HUES48 (cell line): ENCODE results near the gene MRPL36.

Source experiments
- H3K27ac ChIP-seq: one replicate; pipeline ENCODE4 v1.7.0; 2013; ENCODE audit warnings: low read depth, low read length, inconsistent platforms
- H3K27me3 ChIP-seq: 2 replicates; pipeline ENCODE4 v1.6.1; 2013; ENCODE audit warnings: mild to moderate bottlenecking, low read length; ENCODE audit not compliant: control insufficient read depth, insufficient read depth
- H3K36me3 ChIP-seq: 2 replicates; pipeline ENCODE4 v1.6.1; 2013; ENCODE audit warnings: low read length; ENCODE audit not compliant: control insufficient read depth, insufficient read depth
- H3K4me1 ChIP-seq: 2 replicates; pipeline ENCODE4 v1.6.1; 2013; ENCODE audit warnings: mild to moderate bottlenecking, low read length; ENCODE audit not compliant: control insufficient read depth, insufficient read depth
- H3K4me3 ChIP-seq: 2 replicates; pipeline ENCODE4 v1.5.1; 2013; ENCODE audit warnings: mild to moderate bottlenecking, low read depth, low read length
- H3K9ac ChIP-seq: 2 replicates; pipeline ENCODE4 v1.6.1; 2013; ENCODE audit warnings: mild to moderate bottlenecking, low read depth, low read length, moderate library complexity
- H3K9me3 ChIP-seq: 2 replicates; pipeline ENCODE4 v1.6.1; 2013; ENCODE audit warnings: low read length; ENCODE audit not compliant: control insufficient read depth, insufficient read depth

Gene MRPL36

DNA sequence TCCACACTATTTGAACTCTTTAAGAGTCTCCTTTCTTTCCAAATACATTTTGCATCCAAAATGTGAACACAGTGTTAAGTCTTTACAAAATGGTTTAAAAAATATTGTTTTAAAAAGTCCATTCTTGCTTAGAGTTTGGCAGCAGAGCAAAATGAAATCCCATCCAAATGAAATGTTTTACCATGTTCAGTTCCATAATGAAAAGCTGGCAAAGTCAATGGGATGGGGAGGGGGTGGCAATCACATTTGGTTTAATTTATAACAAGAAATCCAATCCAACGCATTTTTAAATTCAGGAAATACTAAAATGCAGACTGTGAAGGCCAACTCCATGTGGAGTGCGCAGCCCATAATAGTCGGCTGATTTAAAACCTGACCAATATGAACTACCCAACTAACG lies 39.4 kb downstream of the MRPL36 start:
- H3K4me1 ChIP-seq, result peaks cover 8% of the 10 kb centered on the region; the same call in 1 of the 2 replicates
- no peaks in the 10 kb centered on the region for H3K9me3 ChIP-seq
- H3K4me3 ChIP-seq, result no peak overlapping the region
- H3K27ac ChIP-seq, result no peak overlapping the region
- no peak overlapping the region for H3K9ac ChIP-seq
- H3K27me3 ChIP-seq, result no peaks in the 10 kb centered on the region
- H3K36me3 ChIP-seq, result no peaks in the 10 kb centered on the region

- no peaks in the 10 kb centered on the region for H3K36me3 ChIP-seq
- peaks cover 8% of the 10 kb centered on the region; the same call in 1 of the 2 replicates for H3K4me1 ChIP-seq
- H3K27me3 ChIP-seq, result no peaks in the 10 kb centered on the region
- H3K27ac ChIP-seq, result no peak overlapping the region
- H3K9me3 ChIP-seq, result no peaks in the 10 kb centered on the region
- H3K4me3 ChIP-seq, result no peak overlapping the region
- H3K9ac ChIP-seq, result no peak overlapping the region
These were observed 40.2 kb downstream of the MRPL36 start for GRCh38 chr5:1759378-1759970.

GRCh38 chr5:1758574-1758973 lies 41.1 kb downstream of the MRPL36 start:
- no peaks in the 10 kb centered on the region for H3K27me3 ChIP-seq
- no peak overlapping the region for H3K9ac ChIP-seq
- H3K27ac ChIP-seq, result no peak overlapping the region
- peaks cover 8% of the 10 kb centered on the region; the same call in 1 of the 2 replicates for H3K4me1 ChIP-seq
- no peaks in the 10 kb centered on the region for H3K9me3 ChIP-seq
- no peak overlapping the region for H3K4me3 ChIP-seq
- H3K36me3 ChIP-seq, result no peaks in the 10 kb centered on the region

DNA sequence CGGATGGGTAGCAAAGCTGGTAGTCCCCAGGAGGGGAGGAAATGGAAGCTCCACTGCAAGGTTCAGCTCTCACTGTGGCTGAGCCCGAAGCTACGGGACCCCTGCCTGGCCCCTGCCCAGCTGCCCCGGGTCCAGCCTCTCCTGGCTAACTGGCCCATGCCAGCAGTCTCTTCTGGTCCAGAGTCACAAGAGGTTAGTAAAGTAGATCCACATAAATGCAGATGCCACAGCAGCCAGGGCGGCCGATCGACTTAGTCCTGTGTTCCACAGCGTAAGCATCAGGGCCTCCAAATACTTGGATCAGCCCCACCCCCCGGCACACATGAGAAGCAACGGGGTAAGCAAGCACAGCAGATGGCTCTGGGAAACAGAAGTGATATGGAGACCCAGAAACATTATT lies 42.1 kb downstream of the MRPL36 start:
- Histone ChIP-seq H3K9me3 (no peaks in the 10 kb centered on the region), H3K27ac (no peak overlapping the region), H3K27me3 (no peaks in the 10 kb centered on the region)

DNA sequence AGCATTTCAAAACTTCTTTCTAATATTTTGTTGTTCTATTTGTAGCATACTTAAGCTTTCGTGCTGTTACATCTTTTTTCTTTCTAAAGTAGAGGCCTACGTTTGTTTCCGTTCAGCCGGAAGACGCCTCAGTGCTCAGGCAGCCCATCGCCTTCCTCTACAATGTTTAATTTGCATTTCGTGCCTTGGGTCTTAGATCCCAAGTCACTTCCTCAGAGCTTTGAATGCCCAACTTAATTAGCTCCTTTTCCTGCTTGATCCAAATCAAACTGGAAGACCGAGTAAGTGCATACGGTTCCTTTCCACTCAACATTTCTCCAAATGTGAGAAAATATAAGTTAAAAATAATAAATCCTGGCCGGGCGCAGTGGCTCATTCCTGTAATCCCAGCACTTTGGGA lies 43.2 kb downstream of the MRPL36 start:
- no peaks in the 10 kb centered on the region for H3K27me3 ChIP-seq
- H3K9ac ChIP-seq, result no peak overlapping the region
- no peaks in the 10 kb centered on the region for H3K36me3 ChIP-seq
- no peak overlapping the region for H3K4me3 ChIP-seq
- H3K9me3 ChIP-seq, result no peaks in the 10 kb centered on the region
- no peak overlapping the region for H3K27ac ChIP-seq
- peaks cover 8% of the 10 kb centered on the region; the same call in 1 of the 2 replicates for H3K4me1 ChIP-seq

More for the DNA sequence above, 42.1 kb downstream of the MRPL36 start:
- H3K4me1 ChIP-seq, result peaks cover 8% of the 10 kb centered on the region; the same call in 1 of the 2 replicates
- no peak overlapping the region for H3K9ac ChIP-seq
- no peaks in the 10 kb centered on the region for H3K36me3 ChIP-seq
- H3K4me3 ChIP-seq, result no peak overlapping the region

- H3K36me3 ChIP-seq, result no peaks in the 10 kb centered on the region
- H3K9me3 ChIP-seq, result no peaks in the 10 kb centered on the region
- H3K4me1 ChIP-seq, result peaks cover 8% of the 10 kb centered on the region; the same call in 1 of the 2 replicates
- H3K27ac ChIP-seq, result no peak overlapping the region
- no peak overlapping the region for H3K4me3 ChIP-seq
- no peaks in the 10 kb centered on the region for H3K27me3 ChIP-seq
- no peak overlapping the region for H3K9ac ChIP-seq
These were observed 44.2 kb downstream of the MRPL36 start for GRCh38 chr5:1755321-1755949.

DNA sequence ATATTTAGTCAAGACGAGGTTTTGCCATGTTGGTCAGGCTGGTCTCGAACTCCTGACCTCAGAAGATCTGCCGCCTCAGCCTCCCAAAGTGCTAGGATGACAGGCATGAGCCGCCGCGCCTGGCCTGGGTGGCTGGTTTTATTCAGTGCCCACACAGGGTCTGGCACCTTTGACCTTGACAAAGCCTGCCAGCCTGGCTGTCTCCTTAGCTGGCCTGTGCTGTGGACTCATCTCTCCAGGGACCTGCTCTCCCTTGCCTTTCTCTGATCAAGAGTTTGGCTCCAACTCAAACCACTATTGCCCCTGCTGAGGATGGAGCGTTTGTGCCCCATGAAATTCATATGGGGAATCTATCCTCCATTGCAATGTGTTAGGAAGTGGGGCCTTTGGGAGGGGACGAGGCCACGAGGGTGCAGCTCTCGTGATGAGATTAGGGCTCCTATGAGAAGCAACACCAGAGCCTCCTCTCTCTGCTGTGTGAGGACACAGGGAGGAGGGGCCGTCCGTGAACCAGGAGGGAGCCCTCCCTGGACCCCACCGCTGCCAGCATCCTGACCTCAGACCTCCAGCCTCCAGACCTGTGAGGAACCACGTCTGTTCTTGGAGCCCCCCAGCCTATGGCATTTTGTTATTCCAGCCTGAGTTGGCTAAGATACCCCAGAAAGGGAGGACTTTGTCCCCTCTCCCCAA lies 45.0 kb downstream of the MRPL36 start:
- Histone ChIP-seq H3K4me1 (peaks cover 8% of the 10 kb centered on the region; the same call in 1 of the 2 replicates), H3K27me3 (no peaks in the 10 kb centered on the region), H3K36me3 (no peaks in the 10 kb centered on the region), H3K9me3 (no peaks in the 10 kb centered on the region), H3K4me3 (no peak overlapping the region), H3K27ac (no peak overlapping the region), H3K9ac (no peak overlapping the region)

- Histone ChIP-seq H3K36me3 (no peaks in the 10 kb centered on the region), H3K27me3 (no peaks in the 10 kb centered on the region), H3K9ac (no peak overlapping the region), H3K27ac (no peak overlapping the region), H3K4me3 (no peak overlapping the region), H3K9me3 (no peaks in the 10 kb centered on the region), H3K4me1 (peaks cover 8% of the 10 kb centered on the region; the same call in 1 of the 2 replicates)
These were observed 46.1 kb downstream of the MRPL36 start for GRCh38 chr5:1753490-1753889.

DNA sequence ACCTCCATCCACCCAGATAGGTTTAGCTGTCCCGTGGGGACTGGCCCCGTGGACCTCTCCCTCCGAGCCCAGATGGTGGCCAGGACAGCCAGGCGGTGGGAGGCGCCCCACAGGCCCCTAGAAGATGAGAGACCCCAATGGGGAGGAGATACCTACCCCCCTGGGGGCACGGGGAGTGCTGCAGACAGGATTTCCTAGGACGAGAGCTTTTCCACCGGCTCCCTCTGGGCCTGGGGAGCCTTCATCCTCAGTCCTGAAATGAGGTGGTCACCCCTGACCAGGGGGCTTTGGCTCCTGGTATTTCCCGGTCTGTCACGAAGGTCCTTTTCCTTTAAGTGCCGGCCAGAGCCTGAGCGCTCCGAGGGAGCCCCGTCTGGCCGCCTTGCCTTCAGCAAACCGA lies 46.8 kb downstream of the MRPL36 start:
- Histone ChIP-seq H3K4me3 (no peak overlapping the region), H3K9me3 (no peaks in the 10 kb centered on the region), H3K9ac (no peak overlapping the region), H3K27me3 (no peaks in the 10 kb centered on the region), H3K27ac (no peak overlapping the region), H3K4me1 (peaks cover 8% of the 10 kb centered on the region; the same call in 1 of the 2 replicates), H3K36me3 (no peaks in the 10 kb centered on the region)

DNA sequence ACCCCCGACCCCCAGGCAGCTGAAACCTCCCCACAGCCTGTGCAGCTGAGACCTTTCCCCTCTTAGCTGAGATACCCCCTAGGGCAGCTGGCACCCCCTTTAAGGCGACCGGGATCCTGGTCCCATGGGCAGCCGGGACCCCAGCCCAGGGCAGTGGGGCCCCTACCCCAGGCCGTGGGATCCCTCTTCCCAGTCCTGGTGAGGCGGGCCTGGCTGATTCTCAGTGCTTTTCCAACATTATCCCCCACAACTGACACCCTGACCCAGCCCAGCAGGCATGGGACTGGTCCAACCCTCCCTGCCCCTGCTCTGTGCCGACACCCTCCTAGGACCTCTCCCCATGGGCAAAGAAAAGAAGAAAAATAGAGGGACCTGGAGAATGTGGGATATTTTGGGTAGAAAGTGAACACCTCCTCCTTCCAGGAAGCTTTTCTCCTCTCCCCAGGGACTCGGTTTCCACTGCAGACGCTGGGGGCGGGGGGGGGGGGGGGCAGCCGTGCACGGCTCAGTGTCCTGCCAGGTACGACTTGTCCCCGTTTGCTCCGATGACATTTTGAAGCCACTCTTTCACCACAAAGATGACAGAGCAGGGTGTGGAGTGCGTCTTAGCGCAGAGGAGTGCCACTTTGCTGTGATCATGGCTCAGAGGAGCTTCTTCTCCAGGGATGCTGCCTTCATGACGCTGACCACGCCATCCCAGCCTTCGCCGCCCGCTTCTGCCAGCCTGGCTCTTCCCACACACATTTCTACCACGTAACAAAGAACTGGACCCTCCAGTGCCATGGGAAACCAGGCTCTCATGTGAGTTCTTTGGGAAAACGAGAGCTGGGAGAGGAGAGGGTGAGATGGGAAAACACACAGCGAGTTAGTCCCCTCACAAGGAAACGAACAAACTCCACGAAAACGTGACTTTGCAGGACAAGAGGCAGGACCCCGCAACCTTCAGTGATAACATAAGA lies 47.5 kb downstream of the MRPL36 start:
- Histone ChIP-seq H3K27ac (no peak overlapping the region), H3K9me3 (no peaks in the 10 kb centered on the region), H3K4me1 (peaks cover 8% of the 10 kb centered on the region; the same call in 1 of the 2 replicates), H3K27me3 (no peaks in the 10 kb centered on the region), H3K4me3 (no peak overlapping the region), H3K9ac (no peak overlapping the region), H3K36me3 (no peaks in the 10 kb centered on the region)
